Thyroid gland (tissue), 4 donors: ENCODE measurements around the gene LRFN2.

Experiments used
- CTCF ChIP-seq, 6 experiments: fragments of 200-600 bp in 3 of 6; fragments of 450-650 bp in 3 of 6; sonication (generic) in 3 of 6; IDR thresholded peaks; one replicate each; pipeline ENCODE4 v1.5.1; 2016 to 2019; ENCODE audit warnings: antibody characterized with exemption in 6 of 6, mild to moderate bottlenecking in 2 of 6, inconsistent platforms in 1 of 6, moderate library complexity in 1 of 6
- POLR2A ChIP-seq, 2 donors: fragments of 450-650 bp; IDR thresholded peaks; one replicate each; pipeline ENCODE4 v1.6.1; 2017; ENCODE audit warnings: antibody characterized with exemption in 2 of 2, mild to moderate bottlenecking in 2 of 2, moderate library complexity in 1 of 2

DNA sequence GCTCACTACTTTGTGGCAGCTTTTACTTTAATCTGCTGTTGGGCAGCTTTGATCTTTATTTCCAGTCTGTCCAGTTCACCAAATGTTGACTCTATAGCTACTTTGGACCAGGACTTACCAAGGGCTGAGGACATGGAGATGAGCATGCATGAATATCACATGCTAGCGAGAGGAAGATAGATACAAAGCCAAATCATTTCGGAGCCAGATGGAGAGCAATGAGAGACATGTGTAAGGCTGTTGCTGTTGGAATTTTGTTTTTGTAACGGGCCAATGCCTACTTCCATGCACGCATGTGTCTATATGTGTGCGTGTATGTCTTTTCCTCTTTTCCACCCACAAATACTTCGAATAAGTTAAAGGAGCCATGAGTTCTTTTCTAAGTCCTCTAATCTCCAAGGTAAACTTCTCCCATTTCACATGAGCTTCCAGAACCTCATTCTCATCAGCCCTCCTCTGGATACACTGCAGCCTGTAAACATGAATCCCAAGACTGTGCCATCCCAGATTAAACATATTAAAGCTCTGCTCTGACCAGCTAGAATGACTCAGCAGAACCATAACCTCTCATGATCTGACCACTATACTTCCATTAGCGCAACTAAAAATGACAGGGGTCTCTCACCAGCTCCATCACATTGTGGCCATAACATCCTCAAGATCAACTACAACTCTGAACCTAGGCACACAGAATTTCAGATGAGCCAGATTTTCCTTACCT is 160.7 kb downstream of the LRFN2 start:
- no peak for TF ChIP-seq CTCF (IDR thresholded peaks at IDR 0.05)
- TF ChIP-seq POLR2A (IDR thresholded peaks at IDR 0.05), result no peak
